Left ventricle myocardium inferior (tissue), 1 donor: ENCODE data around the gene CSRNP2. TPM values are rescaled to one million over a fixed set of nuclear protein-coding genes. Genes with fewer than 3 reads are reported as not detected.
A peak's percentile ranks its signal among the peaks of the same experiment; 100 is the strongest.
"Not testable (repeated sequence)": the region's sequence is repeated elsewhere in the genome, so short reads cannot be mapped to it uniquely, and the experiment has no call there.

Experiments used
- DNase-seq: peaks from one replicate; pipeline ENCODE4 v3.0.0-alpha.2; 2020
- H3K27ac ChIP-seq: fragments of 200-600 bp; replicated peaks from 2 replicates; pipeline ENCODE4 v1.8.0; 2021
- H3K27me3 ChIP-seq: fragments of 200-600 bp; 2 replicates; pipeline ENCODE4 v1.8.0; 2021; ENCODE audit warnings: low read depth
- H3K36me3 ChIP-seq: fragments of 200-600 bp; 2 replicates; pipeline ENCODE4 v1.8.0; 2021
- H3K4me1 ChIP-seq: fragments of 200-600 bp; 2 replicates; pipeline ENCODE4 v1.8.0; 2021
- H3K4me3 ChIP-seq: fragments of 200-600 bp; 2 replicates; pipeline ENCODE4 v1.8.0; 2021; ENCODE audit warnings: mild to moderate bottlenecking, moderate library complexity
- H3K9me3 ChIP-seq: fragments of 200-600 bp; replicated peaks from 2 replicates; pipeline ENCODE4 v1.8.0; 2021
- intact Hi-C: fragments of 100-400 bp; cut with micrococcal nuclease; formaldehyde crosslinking; loops from one replicate; pipeline ENCODE4 v1.11.0; 2022
- total RNA-seq: library from RNA; stranded (reverse); fragmentation: NEBNext Ultra II Directional; extraction: Animal tissue kit (Norgen Biotek cat#: 25700); gene quantifications from one replicate; pipeline ENCODE4 v1.2.1, GENCODE V29; 2021
- TF ChIP-seq, protein P1 (sequence below): fragments of 200-600 bp; IDR thresholded peaks from 2 replicates; pipeline ENCODE4 v1.8.0; 2021; ENCODE audit warnings: antibody characterized with exemption, mild to moderate bottlenecking, borderline replicate concordance
- donor health status: DM: no; HTN: yes; CAD: no; lungs with severe emphysema.

CSRNP2 gene
- total RNA-seq, 1 donor from 2014 or later = 21.8 TPM

DNA sequence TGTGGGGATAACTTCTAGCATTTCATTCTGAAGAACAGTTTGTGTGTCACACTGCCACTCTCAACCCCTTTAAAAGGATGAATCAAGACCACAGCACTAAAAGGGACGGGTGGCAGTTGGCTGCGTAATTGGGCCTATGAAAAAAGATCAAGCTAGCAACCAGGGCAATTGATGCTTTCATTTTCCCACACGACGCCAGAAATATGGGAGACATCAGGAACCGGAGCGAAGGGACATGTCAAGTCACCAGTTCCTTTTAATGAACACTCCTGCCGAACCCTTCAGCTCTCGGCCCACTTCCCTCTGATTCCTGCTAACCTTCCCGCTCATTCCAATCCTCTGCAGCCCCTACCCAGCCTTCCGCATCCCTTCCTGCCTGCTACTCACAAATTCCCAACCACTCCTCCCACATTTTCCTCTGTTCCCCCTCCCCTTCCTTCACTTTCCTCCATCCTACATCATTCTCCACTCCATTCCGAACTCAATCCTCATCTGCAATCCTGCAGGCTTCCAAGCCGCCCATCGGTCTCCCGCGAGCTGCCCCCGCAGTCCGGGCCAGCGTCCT lies 753 bp downstream of the CSRNP2 start:
- no peak for DNase-seq
- Histone ChIP-seq H3K27ac (peak overlapping the region; percentile 97), H3K4me1 (peaks cover 38% of the 10 kb centered on the region), H3K36me3 (no peaks in the 10 kb centered on the region), H3K4me3 (peak overlapping the region; percentile 91), H3K27me3 (no peaks in the 10 kb centered on the region), H3K9me3 (no peaks in the 10 kb centered on the region)
- TF ChIP-seq, protein P1, sequence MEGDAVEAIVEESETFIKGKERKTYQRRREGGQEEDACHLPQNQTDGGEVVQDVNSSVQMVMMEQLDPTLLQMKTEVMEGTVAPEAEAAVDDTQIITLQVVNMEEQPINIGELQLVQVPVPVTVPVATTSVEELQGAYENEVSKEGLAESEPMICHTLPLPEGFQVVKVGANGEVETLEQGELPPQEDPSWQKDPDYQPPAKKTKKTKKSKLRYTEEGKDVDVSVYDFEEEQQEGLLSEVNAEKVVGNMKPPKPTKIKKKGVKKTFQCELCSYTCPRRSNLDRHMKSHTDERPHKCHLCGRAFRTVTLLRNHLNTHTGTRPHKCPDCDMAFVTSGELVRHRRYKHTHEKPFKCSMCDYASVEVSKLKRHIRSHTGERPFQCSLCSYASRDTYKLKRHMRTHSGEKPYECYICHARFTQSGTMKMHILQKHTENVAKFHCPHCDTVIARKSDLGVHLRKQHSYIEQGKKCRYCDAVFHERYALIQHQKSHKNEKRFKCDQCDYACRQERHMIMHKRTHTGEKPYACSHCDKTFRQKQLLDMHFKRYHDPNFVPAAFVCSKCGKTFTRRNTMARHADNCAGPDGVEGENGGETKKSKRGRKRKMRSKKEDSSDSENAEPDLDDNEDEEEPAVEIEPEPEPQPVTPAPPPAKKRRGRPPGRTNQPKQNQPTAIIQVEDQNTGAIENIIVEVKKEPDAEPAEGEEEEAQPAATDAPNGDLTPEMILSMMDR = no peak
- intact Hi-C loops = no loop called here

DNA sequence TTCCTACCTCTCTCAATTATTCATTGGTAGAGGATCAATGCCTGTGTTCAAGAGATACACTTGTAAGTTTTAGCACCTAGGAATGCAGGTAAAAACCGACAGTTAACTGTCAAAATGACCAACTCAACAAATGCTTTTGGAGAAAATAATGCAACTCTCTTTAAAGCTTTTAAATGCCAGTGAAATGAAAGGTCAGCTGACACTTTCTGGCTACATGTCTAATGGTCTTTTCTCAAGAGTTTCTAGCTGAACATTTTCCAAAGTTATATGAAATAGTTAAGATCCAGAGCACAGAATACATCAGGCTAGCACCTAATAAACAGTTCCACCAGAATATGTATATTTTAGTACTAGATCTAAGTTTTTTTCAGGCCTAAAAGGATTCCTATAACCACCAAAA lies 2.0 kb downstream of the CSRNP2 start:
- no peaks in the 10 kb centered on the region for H3K9me3 ChIP-seq
- no peak for DNase-seq
- H3K4me1 ChIP-seq = peaks cover 50% of the 10 kb centered on the region
- no peaks in the 10 kb centered on the region for H3K27me3 ChIP-seq
- H3K4me3 ChIP-seq = peak overlapping the region; percentile 91
- intact Hi-C loops = no loop called here
- no peaks in the 10 kb centered on the region for H3K36me3 ChIP-seq
- TF ChIP-seq, protein P1 = no peak
- H3K27ac ChIP-seq = no peak overlapping the region

DNA sequence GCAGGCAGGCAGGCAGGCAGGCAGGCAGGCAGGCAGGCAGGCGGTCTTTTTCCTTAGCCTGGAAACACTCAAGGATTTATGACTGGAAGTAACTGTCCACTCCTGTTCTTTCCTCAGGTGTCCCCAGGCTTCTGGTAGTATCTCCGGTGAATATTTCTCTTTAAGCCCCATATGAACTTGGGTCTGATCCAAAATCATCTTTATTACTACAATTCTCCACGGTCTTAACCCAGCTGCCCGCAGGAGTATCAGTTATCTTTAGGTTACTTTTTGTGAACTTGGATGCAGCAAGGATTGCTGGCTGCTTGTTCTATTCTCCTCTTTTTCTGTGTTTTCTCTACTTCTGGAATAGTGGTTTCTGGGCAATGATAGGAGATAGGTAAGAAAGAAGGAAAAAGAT lies 3.3 kb downstream of the CSRNP2 start:
- TF ChIP-seq, protein P1 = no peak
- Histone ChIP-seq H3K9me3 (no peaks in the 10 kb centered on the region), H3K4me3 (no peak overlapping the region), H3K27me3 (no peaks in the 10 kb centered on the region), H3K27ac (no peak overlapping the region), H3K36me3 (no peaks in the 10 kb centered on the region), H3K4me1 (peaks cover 63% of the 10 kb centered on the region)
- intact Hi-C loops = no loop called here
- no peak for DNase-seq

DNA sequence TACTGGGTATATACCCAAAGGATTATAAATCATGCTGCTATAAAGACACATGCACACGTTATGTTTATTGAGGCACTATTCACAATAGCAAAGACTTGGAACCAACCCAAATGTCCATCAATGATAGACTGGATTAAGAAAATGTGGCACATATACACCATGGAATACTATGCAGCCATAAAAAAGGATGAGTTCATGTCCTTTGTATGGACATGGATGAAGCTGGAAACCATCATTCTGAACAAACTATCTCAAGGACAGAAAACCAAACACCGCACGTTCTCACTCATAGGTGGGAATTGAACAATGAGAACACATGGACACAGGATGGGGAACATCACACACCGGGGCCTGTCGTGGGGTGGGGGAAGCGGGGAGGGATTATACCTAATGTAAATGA lies 4.5 kb downstream of the CSRNP2 start:
- H3K4me1 ChIP-seq = peaks cover 63% of the 10 kb centered on the region
- H3K27ac ChIP-seq, intact Hi-C loops, H3K4me3 ChIP-seq, H3K27me3 ChIP-seq, DNase-seq, H3K9me3 ChIP-seq, H3K36me3 ChIP-seq: not testable (repeated sequence)

DNA sequence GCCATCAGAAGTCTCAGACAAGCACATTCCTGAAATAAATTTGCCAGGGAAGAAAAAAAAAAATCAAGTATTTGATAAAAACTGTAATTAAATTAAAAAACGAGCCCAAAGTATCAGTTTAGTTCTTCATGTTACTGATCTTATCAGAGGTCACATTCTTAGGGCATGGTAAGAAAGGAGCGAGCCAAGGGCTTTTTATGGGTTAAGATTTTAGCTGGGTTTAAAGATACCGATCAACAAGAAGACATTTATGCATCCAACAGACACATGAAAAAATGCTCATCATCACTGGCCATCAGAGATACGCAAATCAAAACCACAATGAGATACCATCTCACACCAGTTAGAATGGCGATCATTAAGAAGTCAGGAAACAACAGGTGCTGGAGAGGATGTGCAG lies 5.0 kb downstream of the CSRNP2 start:
- DNase-seq, H3K36me3 ChIP-seq, H3K9me3 ChIP-seq, H3K27me3 ChIP-seq, intact Hi-C loops, H3K4me3 ChIP-seq: not testable (repeated sequence)
- Histone ChIP-seq H3K27ac (peak overlapping the region; percentile 24), H3K4me1 (peaks cover 61% of the 10 kb centered on the region)

DNA sequence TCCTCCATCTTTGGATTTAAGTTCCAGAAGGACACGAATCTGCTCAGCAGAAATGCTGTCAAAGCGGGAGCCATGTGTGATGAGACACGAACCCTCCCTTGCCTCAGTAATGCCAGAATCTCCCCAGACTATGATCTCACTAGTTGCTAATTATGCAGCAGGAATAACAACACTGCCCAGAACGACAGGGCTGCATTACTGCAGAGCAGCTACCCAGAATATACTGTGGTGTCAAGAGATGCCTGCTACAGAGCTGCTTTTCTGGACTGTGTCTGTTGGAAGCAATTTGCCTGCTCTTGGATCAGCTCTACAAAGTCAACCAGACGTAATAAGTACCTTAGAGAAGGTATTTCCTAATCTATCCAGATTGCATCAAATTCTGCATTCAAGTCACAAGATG lies 5.5 kb downstream of the CSRNP2 start:
- TF ChIP-seq, protein P1 = no peak
- Histone ChIP-seq H3K4me3 (no peak overlapping the region), H3K9me3 (no peaks in the 10 kb centered on the region), H3K4me1 (peaks cover 57% of the 10 kb centered on the region), H3K27me3 (no peaks in the 10 kb centered on the region), H3K36me3 (peaks cover 13% of the 10 kb centered on the region), H3K27ac (peak overlapping the region; percentile 24)
- intact Hi-C loops = no loop called here
- DNase-seq = no peak
